Amniotic epithelial cell (primary cell): Measurements from ENCODE around the gene NSUN2.

ENCODE experiments used
- DNase-seq: peaks from one replicate; pipeline ENCODE4 v3.0.0-alpha.2; 2010; ENCODE audit warnings: low read depth

NSUN2 gene

GRCh38 chr5:6557807-6558575 lies 74.9 kb downstream of the NSUN2 start:
- no peak for DNase-seq

- DNase-seq = no peak
Measured at GRCh38 chr5:6556802-6557102, 76.1 kb downstream of the NSUN2 start.

- no peak for DNase-seq
Measured at GRCh38 chr5:6556089-6556801, 76.6 kb downstream of the NSUN2 start.

- DNase-seq = no peak
Measured at GRCh38 chr5:6554812-6555211, 78.0 kb downstream of the NSUN2 start.

- no peak for DNase-seq
Measured at GRCh38 chr5:6553972-6554371, 78.9 kb downstream of the NSUN2 start.

GRCh38 chr5:6552612-6553011 lies 80.2 kb downstream of the NSUN2 start:
- DNase-seq = no peak

- no peak for DNase-seq
Measured at GRCh38 chr5:6551955-6552313, 80.9 kb downstream of the NSUN2 start.

- DNase-seq = no peak
Measured at GRCh38 chr5:6551287-6551954, 81.4 kb downstream of the NSUN2 start.

- no peak for DNase-seq
Measured at GRCh38 chr5:6550628-6551027, 82.2 kb downstream of the NSUN2 start.
